PC-3 (cell line): ENCODE data around the gene CNTNAP2.

Source experiments
- EZH2 ChIP-seq: fragments of 300-600 bp; sonication (generic); IDR thresholded peaks from one replicate; pipeline ENCODE4 v1.6.1; 2017; ENCODE audit warnings: antibody characterized with exemption, mild to moderate bottlenecking, low read length; ENCODE audit not compliant: unreplicated experiment
- TF ChIP-seq, protein P1 (sequence below): fragments of 300-600 bp; sonication (generic); conservative IDR thresholded peaks from 2 replicates; pipeline ENCODE4 v1.5.1; 2017; ENCODE audit warnings: antibody characterized with exemption, low read depth, mild to moderate bottlenecking, low read length

DNA sequence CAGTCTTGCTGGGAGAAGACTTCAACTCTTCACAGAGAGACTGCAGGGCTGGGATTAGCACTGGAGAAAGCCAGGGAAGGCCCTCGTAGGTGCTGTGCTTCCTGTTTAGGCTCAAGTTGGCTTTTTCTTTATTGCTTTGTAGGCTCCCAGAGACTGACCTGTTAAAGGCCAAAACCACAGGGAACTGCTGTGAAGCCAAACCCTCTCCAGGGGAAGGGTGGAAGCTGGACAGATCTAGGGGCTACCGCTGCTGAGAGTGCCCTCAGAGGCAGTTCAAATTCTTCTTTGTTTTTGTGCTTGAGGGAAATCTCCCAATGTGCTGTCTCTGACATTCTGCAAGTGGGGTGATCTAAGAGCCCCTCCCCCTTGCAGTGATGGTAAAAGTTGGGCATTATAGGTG is 198.4 kb downstream of the CNTNAP2 start:
- TF ChIP-seq, protein P1, sequence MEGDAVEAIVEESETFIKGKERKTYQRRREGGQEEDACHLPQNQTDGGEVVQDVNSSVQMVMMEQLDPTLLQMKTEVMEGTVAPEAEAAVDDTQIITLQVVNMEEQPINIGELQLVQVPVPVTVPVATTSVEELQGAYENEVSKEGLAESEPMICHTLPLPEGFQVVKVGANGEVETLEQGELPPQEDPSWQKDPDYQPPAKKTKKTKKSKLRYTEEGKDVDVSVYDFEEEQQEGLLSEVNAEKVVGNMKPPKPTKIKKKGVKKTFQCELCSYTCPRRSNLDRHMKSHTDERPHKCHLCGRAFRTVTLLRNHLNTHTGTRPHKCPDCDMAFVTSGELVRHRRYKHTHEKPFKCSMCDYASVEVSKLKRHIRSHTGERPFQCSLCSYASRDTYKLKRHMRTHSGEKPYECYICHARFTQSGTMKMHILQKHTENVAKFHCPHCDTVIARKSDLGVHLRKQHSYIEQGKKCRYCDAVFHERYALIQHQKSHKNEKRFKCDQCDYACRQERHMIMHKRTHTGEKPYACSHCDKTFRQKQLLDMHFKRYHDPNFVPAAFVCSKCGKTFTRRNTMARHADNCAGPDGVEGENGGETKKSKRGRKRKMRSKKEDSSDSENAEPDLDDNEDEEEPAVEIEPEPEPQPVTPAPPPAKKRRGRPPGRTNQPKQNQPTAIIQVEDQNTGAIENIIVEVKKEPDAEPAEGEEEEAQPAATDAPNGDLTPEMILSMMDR, result no peak
- no peak for TF ChIP-seq EZH2
